Mesothelial cell of epicardium (in vitro differentiated cells): ENCODE data around the gene SP140L. TPM values are rescaled to one million over a fixed set of nuclear protein-coding genes. Genes with fewer than 3 reads are reported as not detected.

ENCODE experiments used
- DNase-seq, 2 experiments: peaks; one replicate each; pipeline ENCODE4 v3.0.0; 2021; ENCODE audit warnings: low spot score in 2 of 2; ENCODE audit not compliant: unreplicated experiment in 2 of 2
- H3K27ac Mint-ChIP-seq: 2 replicates; pipeline ENCODE4 v1.8.0; 2021; ENCODE audit warnings: mixed read lengths
- H3K27me3 Mint-ChIP-seq: 2 replicates; pipeline ENCODE4 v1.8.0; 2021; ENCODE audit warnings: low read depth, mixed read lengths
- H3K36me3 Mint-ChIP-seq: 2 replicates; pipeline ENCODE4 v1.8.0; 2021; ENCODE audit warnings: mixed read lengths
- H3K4me1 Mint-ChIP-seq: 2 replicates; pipeline ENCODE4 v1.8.0; 2021; ENCODE audit warnings: mixed read lengths
- H3K4me3 Mint-ChIP-seq: 2 replicates; pipeline ENCODE4 v1.8.0; 2021; ENCODE audit warnings: mild to moderate bottlenecking, moderate library complexity, mixed read lengths
- H3K9me3 Mint-ChIP-seq: 2 replicates; pipeline ENCODE4 v1.8.0; 2021; ENCODE audit warnings: mixed read lengths
- total RNA-seq: library from RNA; stranded (reverse); gene quantifications from 3 replicates; pipeline ENCODE4 v1.2.1, GENCODE V29; 2021
- TF ChIP-seq, protein P1 (sequence below): fragments of 200-600 bp; sonication (generic); IDR thresholded peaks from one replicate; pipeline ENCODE4 v1.5.0; 2021; ENCODE audit warnings: antibody characterized with exemption; ENCODE audit not compliant: unreplicated experiment

SP140L gene
- total RNA-seq, 1 donor from 2014 or later, result 7.2 TPM

DNA sequence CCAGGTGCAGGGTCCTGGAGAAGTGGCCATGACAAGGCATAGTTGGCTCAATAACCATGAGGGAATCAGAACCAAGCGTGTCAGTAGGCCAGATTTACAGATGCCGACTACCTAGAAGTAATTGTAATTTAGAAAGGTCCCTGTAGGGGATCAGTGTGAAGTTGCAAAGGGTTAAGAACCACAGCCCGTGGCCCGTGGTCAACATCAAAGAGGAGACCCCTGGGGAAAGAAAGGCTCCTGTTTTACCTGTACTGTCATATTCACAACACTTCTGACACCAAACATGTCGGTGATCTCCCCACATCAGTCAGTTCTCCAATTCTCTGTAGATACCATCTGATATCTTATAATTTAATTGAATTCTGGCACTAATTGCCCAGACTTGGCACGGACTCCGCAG is 120.0 kb downstream of the SP140L start:
- peaks cover 4% of the 10 kb centered on the region for H3K9me3 Mint-ChIP-seq
- H3K4me3 Mint-ChIP-seq, result no peak overlapping the region
- peaks cover 32% of the 10 kb centered on the region for H3K36me3 Mint-ChIP-seq
- no peak for DNase-seq
- TF ChIP-seq, protein P1, sequence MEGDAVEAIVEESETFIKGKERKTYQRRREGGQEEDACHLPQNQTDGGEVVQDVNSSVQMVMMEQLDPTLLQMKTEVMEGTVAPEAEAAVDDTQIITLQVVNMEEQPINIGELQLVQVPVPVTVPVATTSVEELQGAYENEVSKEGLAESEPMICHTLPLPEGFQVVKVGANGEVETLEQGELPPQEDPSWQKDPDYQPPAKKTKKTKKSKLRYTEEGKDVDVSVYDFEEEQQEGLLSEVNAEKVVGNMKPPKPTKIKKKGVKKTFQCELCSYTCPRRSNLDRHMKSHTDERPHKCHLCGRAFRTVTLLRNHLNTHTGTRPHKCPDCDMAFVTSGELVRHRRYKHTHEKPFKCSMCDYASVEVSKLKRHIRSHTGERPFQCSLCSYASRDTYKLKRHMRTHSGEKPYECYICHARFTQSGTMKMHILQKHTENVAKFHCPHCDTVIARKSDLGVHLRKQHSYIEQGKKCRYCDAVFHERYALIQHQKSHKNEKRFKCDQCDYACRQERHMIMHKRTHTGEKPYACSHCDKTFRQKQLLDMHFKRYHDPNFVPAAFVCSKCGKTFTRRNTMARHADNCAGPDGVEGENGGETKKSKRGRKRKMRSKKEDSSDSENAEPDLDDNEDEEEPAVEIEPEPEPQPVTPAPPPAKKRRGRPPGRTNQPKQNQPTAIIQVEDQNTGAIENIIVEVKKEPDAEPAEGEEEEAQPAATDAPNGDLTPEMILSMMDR, result no peak
- no peaks in the 10 kb centered on the region for H3K4me1 Mint-ChIP-seq
- no peak overlapping the region for H3K27ac Mint-ChIP-seq
- no peaks in the 10 kb centered on the region for H3K27me3 Mint-ChIP-seq

DNA sequence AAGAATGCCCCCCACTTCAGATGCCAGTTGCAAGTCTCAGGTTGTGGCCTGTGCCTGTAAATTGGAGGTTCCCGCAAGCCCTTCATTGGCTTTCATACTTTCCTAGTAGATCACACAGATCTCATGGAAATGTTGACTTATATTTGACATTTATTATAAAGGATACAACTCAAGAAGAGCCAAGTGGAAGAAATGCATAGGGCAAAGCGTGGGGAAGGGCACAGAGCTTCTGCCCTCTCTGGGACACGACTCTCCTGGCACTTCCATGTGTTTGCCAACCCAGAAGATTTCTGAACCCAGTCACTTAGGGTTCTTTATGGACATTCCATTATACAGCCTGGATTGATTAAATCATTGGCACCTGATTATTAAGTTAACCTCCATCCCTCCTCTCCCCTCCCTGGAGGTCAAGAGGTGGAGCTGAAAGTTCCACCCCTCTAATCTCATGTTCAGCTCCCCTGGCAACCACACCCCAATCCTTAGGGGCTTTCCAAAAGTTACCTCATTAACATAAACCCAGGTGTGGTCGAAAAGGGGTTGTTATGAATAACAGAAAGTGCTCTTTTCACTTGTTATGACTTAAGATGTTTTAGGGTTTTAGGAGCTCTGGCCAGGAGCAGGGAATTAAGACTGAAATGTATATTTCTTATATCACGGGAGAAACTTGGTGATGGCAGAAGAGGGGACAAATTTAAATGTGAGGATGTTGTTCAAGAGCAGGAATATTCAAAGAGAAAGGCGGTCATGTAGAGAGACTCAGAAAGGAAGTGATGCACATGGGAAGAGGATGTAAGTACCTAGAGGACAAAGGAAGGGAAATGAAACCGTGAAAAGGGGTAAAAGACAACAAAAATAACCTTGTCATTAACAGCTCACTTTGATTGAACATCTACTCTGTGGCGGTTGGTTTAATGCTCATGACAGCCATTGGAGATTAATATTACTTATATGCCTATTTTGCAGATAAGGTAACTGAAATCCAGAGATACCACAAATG is 120.8 kb downstream of the SP140L start:
- Mint-ChIP-seq H3K27me3 (no peaks in the 10 kb centered on the region), H3K36me3 (peaks cover 36% of the 10 kb centered on the region), H3K9me3 (peaks cover 4% of the 10 kb centered on the region), H3K4me3 (no peak overlapping the region), H3K27ac (no peak overlapping the region), H3K4me1 (no peaks in the 10 kb centered on the region)
- DNase-seq, result no peak
- TF ChIP-seq, protein P1, result no peak

DNA sequence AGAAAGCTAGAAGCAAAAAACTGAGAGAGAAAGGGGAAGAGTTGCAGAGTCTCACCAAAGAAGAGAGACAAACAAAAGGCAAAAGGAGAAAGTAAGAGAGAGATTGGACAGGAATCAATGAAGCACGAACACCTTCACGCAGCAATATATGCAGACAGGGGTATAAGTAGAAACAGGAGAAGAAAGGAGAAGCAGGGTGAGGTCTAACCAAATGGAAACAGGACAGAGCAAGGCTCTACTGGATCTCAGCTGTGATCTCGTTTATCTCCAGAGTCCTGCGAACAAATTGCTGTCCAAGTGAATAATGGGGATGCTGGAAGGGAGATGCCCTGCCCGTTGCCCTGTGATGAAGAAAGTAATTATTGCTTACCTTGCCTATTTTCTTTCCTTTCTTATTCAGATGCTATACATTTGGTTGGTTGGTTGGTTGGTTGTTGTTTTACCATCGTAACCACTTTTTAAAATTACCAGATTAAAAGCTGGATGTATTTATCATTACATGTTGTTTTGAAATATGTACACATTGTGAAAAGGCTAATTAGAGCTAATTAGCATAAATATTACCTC is 123.0 kb downstream of the SP140L start:
- TF ChIP-seq, protein P1, result no peak
- Mint-ChIP-seq H3K9me3 (peaks cover 17% of the 10 kb centered on the region), H3K27ac (no peak overlapping the region), H3K4me3 (no peak overlapping the region), H3K36me3 (peaks cover 38% of the 10 kb centered on the region), H3K27me3 (no peaks in the 10 kb centered on the region), H3K4me1 (no peaks in the 10 kb centered on the region)
- no peak for DNase-seq

GRCh38 chr2:230453006-230453405 is 126.0 kb downstream of the SP140L start:
- Mint-ChIP-seq H3K27ac (no peak overlapping the region), H3K27me3 (no peaks in the 10 kb centered on the region), H3K4me3 (no peak overlapping the region), H3K36me3 (peaks cover 38% of the 10 kb centered on the region), H3K4me1 (no peaks in the 10 kb centered on the region), H3K9me3 (peaks cover 32% of the 10 kb centered on the region)
- DNase-seq, result no peak
- TF ChIP-seq, protein P1, result no peak

Other genes starting within 250 kb of the SP140L start
- gene SP110, start 107.2 kb upstream of the SP140L start, total RNA-seq, result 28.8 to 30.9 TPM (median 29.6 TPM) in 3 replicates
- 0.34 to 0.75 TPM (median 0.54 TPM) in 3 replicates for gene SP140, start 101.5 kb upstream of the SP140L start, total RNA-seq
- 46.3 to 52.0 TPM (median 47.4 TPM) in 3 replicates for gene SP100, start 89.0 kb downstream of the SP140L start, total RNA-seq